NCI-H345 treated with DMSO at 0.1 percent for 48 hours (cell line): ENCODE measurements around the gene NOA1.
"Not testable (repeated sequence)": the region's sequence is repeated elsewhere in the genome, so short reads cannot be mapped to it uniquely, and the experiment has no call there.

ENCODE experiments used
- DNase-seq: peaks from one replicate; lab custom pipeline; 2025; ENCODE audit not compliant: unreplicated experiment; lab: John Stamatoyannopoulos, UW

NOA1 gene

DNA sequence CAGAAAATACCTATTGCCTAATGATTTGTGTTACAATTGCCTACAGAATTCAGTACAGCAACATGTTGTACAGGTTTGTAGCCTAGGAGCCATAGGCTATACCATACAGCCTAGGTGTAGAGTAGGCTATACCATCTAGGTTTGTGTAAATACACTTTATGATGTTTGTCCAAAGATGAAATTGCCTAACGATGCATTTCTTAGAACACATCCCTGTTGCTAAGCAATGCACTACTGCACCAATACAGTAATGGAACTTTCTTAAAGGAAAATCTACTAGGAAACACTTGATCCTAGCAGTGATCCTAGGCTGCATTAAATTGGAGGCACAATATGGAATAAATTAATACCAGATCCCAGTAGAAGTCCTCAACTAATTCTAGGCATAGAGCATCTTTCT is 18.3 kb downstream of the NOA1 start:
- DNase-seq, result no peak

DNA sequence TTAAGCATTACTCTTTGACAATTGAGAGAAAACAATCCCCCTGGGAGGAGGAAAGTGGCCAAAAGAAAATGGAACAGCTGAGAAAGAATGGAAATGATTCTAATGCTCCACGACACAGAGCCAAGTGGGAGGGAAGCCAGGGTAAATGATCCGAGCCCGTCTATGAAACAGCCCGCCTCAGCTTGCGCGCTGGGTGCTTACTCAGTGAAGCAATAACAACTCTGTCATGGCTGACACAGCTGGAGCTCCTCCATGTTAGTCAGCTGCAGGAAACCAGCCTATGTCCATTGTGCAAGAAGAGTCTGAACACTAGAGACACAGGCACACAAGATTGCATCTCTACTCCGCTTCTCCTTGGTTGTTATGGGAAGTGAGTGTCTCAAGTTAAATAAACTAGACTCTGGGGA is 19.3 kb downstream of the NOA1 start:
- peak; percentile 63 for DNase-seq

GRCh38 chr4:56953680-56954520 is 23.5 kb downstream of the NOA1 start:
- no peak for DNase-seq

- no peak for DNase-seq
Observed at GRCh38 chr4:56941403-56941802, 36.0 kb downstream of the NOA1 start.

- no peak for DNase-seq
Observed at GRCh38 chr4:56940971-56941370, 36.4 kb downstream of the NOA1 start.

GRCh38 chr4:56940403-56940802 is 37.0 kb downstream of the NOA1 start:
- DNase-seq, result no peak

- DNase-seq, result not testable (repeated sequence)
Observed at GRCh38 chr4:56939826-56940225, 37.6 kb downstream of the NOA1 start.

DNA sequence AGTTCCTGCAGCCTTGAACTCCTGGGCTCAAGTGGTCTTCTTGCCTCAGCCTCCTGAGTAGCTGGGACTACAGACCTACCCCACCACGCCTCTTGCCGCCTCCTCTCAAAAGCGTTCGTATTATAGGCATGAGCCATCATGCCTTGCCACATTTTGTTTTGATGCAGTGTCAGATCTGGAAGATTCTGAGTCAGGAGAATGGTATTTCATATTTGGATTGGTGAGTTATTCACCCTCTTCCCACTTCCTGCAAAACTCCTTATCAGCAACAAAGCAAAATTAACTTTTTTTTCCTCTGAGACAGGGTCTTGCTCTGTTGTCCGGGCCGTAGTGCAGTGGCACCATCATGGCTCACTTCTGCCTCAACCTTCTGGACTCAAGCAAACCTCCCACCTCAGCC is 40.1 kb downstream of the NOA1 start:
- no peak for DNase-seq

DNA sequence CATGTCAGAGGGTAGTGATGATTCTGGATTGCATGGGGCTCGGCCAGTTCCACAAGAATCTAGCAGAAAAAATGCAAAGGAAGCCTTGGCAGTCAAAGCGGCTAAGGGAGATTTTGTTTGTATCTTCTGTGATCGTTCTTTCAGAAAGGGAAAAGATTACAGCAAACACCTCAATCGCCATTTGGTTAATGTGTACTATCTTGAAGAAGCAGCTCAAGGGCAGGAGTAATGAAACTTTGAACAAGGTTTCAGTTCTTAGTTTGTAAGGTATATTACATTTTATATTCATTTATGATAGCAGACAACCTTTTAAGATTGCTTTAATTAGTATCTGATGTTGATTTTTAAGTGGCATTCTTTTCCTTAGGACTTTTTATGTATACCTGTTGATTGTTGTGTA is 45.5 kb downstream of the NOA1 start:
- DNase-seq, result no peak

DNA sequence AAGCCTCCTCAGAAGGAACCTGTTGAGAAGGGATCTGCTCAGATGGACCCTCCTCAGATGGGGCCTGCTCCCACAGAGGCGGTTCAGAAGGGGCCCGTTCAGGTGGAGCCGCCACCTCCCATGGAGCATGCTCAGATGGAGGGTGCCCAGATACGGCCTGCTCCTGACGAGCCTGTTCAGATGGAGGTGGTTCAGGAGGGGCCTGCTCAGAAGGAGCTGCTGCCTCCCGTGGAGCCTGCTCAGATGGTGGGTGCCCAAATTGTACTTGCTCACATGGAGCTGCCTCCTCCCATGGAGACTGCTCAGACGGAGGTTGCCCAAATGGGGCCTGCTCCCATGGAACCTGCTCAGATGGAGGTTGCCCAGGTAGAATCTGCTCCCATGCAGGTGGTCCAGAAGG is 46.8 kb downstream of the NOA1 start:
- no peak for DNase-seq

GRCh38 chr4:56927196-56927595 is 50.2 kb downstream of the NOA1 start:
- DNase-seq, result no peak

GRCh38 chr4:56914977-56915376 is 62.4 kb downstream of the NOA1 start:
- DNase-seq, result not testable (repeated sequence)

DNA sequence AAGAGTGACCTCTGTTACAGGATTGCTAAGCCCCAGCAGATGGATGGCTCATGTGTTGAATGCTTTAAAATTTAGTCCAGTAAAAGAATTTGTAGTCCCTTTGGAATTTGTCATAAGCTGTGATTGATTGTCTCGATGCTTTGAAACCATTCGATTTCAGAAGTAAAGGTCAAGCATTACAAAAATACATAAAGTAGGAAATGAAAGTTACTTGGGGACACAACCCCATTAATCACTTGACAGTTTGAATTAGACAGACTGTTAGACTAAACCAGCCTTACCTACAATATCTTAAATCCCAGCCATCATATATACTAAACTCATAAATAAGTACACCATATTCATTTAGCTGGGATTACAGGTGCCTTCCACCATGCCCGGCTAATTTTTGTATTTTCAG is 63.1 kb downstream of the NOA1 start:
- no peak for DNase-seq
